ENCODE results near the gene SLC1A1.

- no peak for TF ChIP-seq CTCF (IDR thresholded peaks at IDR 0.05; ENCODE audit: low read length)
- no peak for TF ChIP-seq EZH2 (IDR thresholded peaks at IDR 0.05; ENCODE audit: borderline replicate concordance, low read length)
Measured at GRCh38 chr9:4442806-4443205, 47.5 kb upstream of the SLC1A1 start.

Measured in OCI-LY1 (cell line).